NCI-H446 treated with DMSO at 0.1 percent for 48 hours (cell line): ENCODE data around the gene NTM.
"Not testable (repeated sequence)": the region's sequence is repeated elsewhere in the genome, so short reads cannot be mapped to it uniquely, and the experiment has no call there.

ENCODE experiments used
- DNase-seq: peaks from one replicate; lab custom pipeline; 2025; lab: John Stamatoyannopoulos, UW

NTM gene

GRCh38 chr11:132047167-132047566 lies 676.8 kb downstream of the NTM start:
- no peak for DNase-seq

GRCh38 chr11:132048040-132048439 lies 677.6 kb downstream of the NTM start:
- no peak for DNase-seq

GRCh38 chr11:132049205-132049604 lies 678.8 kb downstream of the NTM start:
- DNase-seq = no peak

- no peak for DNase-seq
Measured at GRCh38 chr11:132050049-132050448, 679.6 kb downstream of the NTM start.

- no peak for DNase-seq
Measured at GRCh38 chr11:132050577-132051165, 680.3 kb downstream of the NTM start.

- no peak for DNase-seq
Measured at GRCh38 chr11:132051704-132052103, 681.3 kb downstream of the NTM start.

- no peak for DNase-seq
Measured at GRCh38 chr11:132052342-132052741, 681.9 kb downstream of the NTM start.

- no peak for DNase-seq
Measured at GRCh38 chr11:132052904-132053303, 682.5 kb downstream of the NTM start.

GRCh38 chr11:132054822-132055221 lies 684.4 kb downstream of the NTM start:
- DNase-seq = no peak

- DNase-seq = no peak
Measured at GRCh38 chr11:132055296-132055695, 684.9 kb downstream of the NTM start.

- no peak for DNase-seq
Measured at GRCh38 chr11:132056689-132057088, 686.3 kb downstream of the NTM start.

GRCh38 chr11:132057266-132057665 lies 686.9 kb downstream of the NTM start:
- DNase-seq = no peak

GRCh38 chr11:132058211-132058772 lies 687.9 kb downstream of the NTM start:
- no peak for DNase-seq

- no peak for DNase-seq
Measured at GRCh38 chr11:132060567-132060966, 690.2 kb downstream of the NTM start.

- DNase-seq = no peak
Measured at GRCh38 chr11:132062031-132062430, 691.6 kb downstream of the NTM start.

- no peak for DNase-seq
Measured at GRCh38 chr11:132062541-132062940, 692.1 kb downstream of the NTM start.

- no peak for DNase-seq
Measured at GRCh38 chr11:132064987-132065620, 694.7 kb downstream of the NTM start.

GRCh38 chr11:132068556-132068955 lies 698.1 kb downstream of the NTM start:
- no peak for DNase-seq

GRCh38 chr11:132069593-132069992 lies 699.2 kb downstream of the NTM start:
- DNase-seq = not testable (repeated sequence)

- not testable (repeated sequence) for DNase-seq
Measured at GRCh38 chr11:132070907-132071306, 700.5 kb downstream of the NTM start.

GRCh38 chr11:132072044-132072857 lies 701.8 kb downstream of the NTM start:
- no peak for DNase-seq

GRCh38 chr11:132072858-132073211 lies 702.4 kb downstream of the NTM start:
- DNase-seq = no peak

- no peak for DNase-seq
Measured at GRCh38 chr11:132073787-132074186, 703.4 kb downstream of the NTM start.
